ENCODE data around the gene SESN1. TPM values are rescaled to one million over a fixed set of nuclear protein-coding genes. Genes with fewer than 3 reads are reported as not detected.

SESN1 gene
- total and polyA plus RNA-seq, 2 donors (not counting 1 experiment from before 2014, with no cell fraction given) = 16.2 to 28.6 TPM

- TF ChIP-seq EZH2 (IDR thresholded peaks at IDR 0.05; ENCODE audit: borderline replicate concordance, insufficient read depth, low read depth, low read length, poor library complexity, severe bottlenecking) (no peak), CTCF (IDR thresholded peaks at IDR 0.05) (no peak)
- peaks cover 7% of the 10 kb centered on the region for H3K79me2 ChIP-seq (ENCODE audit: control insufficient read depth, insufficient read depth, low read length)
- H3K4me1 ChIP-seq (ENCODE audit: control insufficient read depth in 2 of 2, insufficient read depth in 2 of 2, low read length in 2 of 2) = no peaks in the 10 kb centered on the region
- WGBS (ENCODE audit: insufficient coverage) = no CpG with 5 or more reads among the region's 1 CpG
- ATAC-seq (ENCODE audit: low read depth) = no peak
- DNase-seq = no peak
- no peaks in the 10 kb centered on the region for H3K27me3 ChIP-seq (replicated peaks in 1 of 4; ENCODE audit: control extremely low read depth in 1 of 4, control insufficient read depth in 3 of 4, insufficient read depth in 4 of 4, low read length in 3 of 4)
- intact Hi-C loops (cut with micrococcal nuclease) = no loop called here
- H3K4me3 Mint-ChIP-seq = no peak overlapping the region
- ChIA-PET POLR2A (no interaction called here), CTCF (interaction anchor here (2.5 kb wide), 1 partner anchor 10 kb away, joined by 9 read pairs; no protein-coding TSS in a partner anchor)
- no peaks in the 10 kb centered on the region for H3K9me3 ChIP-seq (ENCODE audit: control extremely low read depth in 1 of 3, control insufficient read depth in 2 of 3, insufficient read depth in 1 of 3, low read length in 2 of 3)
- H4K20me1 ChIP-seq (ENCODE audit: control insufficient read depth, insufficient read depth, low read length, poor library complexity, severe bottlenecking) = no peaks in the 10 kb centered on the region
- no peak overlapping the region for H2AFZ ChIP-seq (ENCODE audit: insufficient read depth, low read depth, low read length, poor library complexity, severe bottlenecking)
- H3K27ac Mint-ChIP-seq = no peak overlapping the region
- peaks cover 11% of the 10 kb centered on the region for H3K4me1 Mint-ChIP-seq
- no peak overlapping the region for H3K9ac ChIP-seq (ENCODE audit: low read length)
- no peak overlapping the region for H3K4me3 ChIP-seq (ENCODE audit: control extremely low read depth in 1 of 5, extremely low read depth in 1 of 5, insufficient read depth in 1 of 5, low read depth in 2 of 5, low read length in 4 of 5)
- H3K4me2 ChIP-seq (replicated peaks; ENCODE audit: low read depth, low read length, poor library complexity, severe bottlenecking) = no peak overlapping the region
- no peaks in the 10 kb centered on the region for H3K9me3 Mint-ChIP-seq (ENCODE audit: insufficient read depth)
- H3K27ac ChIP-seq (ENCODE audit: low read length in 2 of 2) = no peak overlapping the region
- H3K36me3 ChIP-seq (replicated peaks in 1 of 2; ENCODE audit: control extremely low read depth in 1 of 2, control insufficient read depth in 1 of 2, extremely low read depth in 1 of 2, insufficient read depth in 2 of 2, low read length in 1 of 2) = no peaks in the 10 kb centered on the region
- no peaks in the 10 kb centered on the region for H3K27me3 Mint-ChIP-seq
These were observed 11.0 kb downstream of the SESN1 start for GRCh38 chr6:109083657-109084056.

- CTCF ChIA-PET = interaction anchor here (1.7 kb wide), 1 partner anchor 9 kb away, joined by 8 read pairs; no protein-coding TSS in a partner anchor
These were observed 12.5 kb downstream of the SESN1 start for GRCh38 chr6:109082188-109082577.

More at GRCh38 chr6:109082188-109082577, 12.5 kb downstream of the SESN1 start:
- DNase-seq (no peak), ATAC-seq (ENCODE audit: low read depth) (no peak)
- Histone ChIP-seq H3K27ac (ENCODE audit: low read length in 2 of 2) (no peak overlapping the region), H3K36me3 (replicated peaks in 1 of 2; ENCODE audit: control extremely low read depth in 1 of 2, control insufficient read depth in 1 of 2, extremely low read depth in 1 of 2, insufficient read depth in 2 of 2, low read length in 1 of 2) (no peaks in the 10 kb centered on the region), H3K27me3 (replicated peaks in 1 of 4; ENCODE audit: control extremely low read depth in 1 of 4, control insufficient read depth in 3 of 4, insufficient read depth in 4 of 4, low read length in 3 of 4) (no peaks in the 10 kb centered on the region), H3K9ac (ENCODE audit: low read length) (no peak overlapping the region), H2AFZ (ENCODE audit: insufficient read depth, low read depth, low read length, poor library complexity, severe bottlenecking) (no peak overlapping the region), H4K20me1 (ENCODE audit: control insufficient read depth, insufficient read depth, low read length, poor library complexity, severe bottlenecking) (no peaks in the 10 kb centered on the region), H3K9me3 (ENCODE audit: control extremely low read depth in 1 of 3, control insufficient read depth in 2 of 3, insufficient read depth in 1 of 3, low read length in 2 of 3) (no peaks in the 10 kb centered on the region), H3K4me3 (ENCODE audit: control extremely low read depth in 1 of 5, extremely low read depth in 1 of 5, insufficient read depth in 1 of 5, low read depth in 2 of 5, low read length in 4 of 5) (no peak overlapping the region), H3K4me1 (ENCODE audit: control insufficient read depth in 2 of 2, insufficient read depth in 2 of 2, low read length in 2 of 2) (no peaks in the 10 kb centered on the region), H3K79me2 (ENCODE audit: control insufficient read depth, insufficient read depth, low read length) (peaks cover 7% of the 10 kb centered on the region), H3K4me2 (replicated peaks; ENCODE audit: low read depth, low read length, poor library complexity, severe bottlenecking) (no peak overlapping the region)
- H3K4me1 Mint-ChIP-seq = peaks cover 3% of the 10 kb centered on the region
- no peaks in the 10 kb centered on the region for H3K9me3 Mint-ChIP-seq (ENCODE audit: insufficient read depth)
- WGBS (ENCODE audit: insufficient coverage) = 100% methylated on average over 1 of the region's 1 CpG
- TF ChIP-seq EZH2 (IDR thresholded peaks at IDR 0.05; ENCODE audit: borderline replicate concordance, insufficient read depth, low read depth, low read length, poor library complexity, severe bottlenecking) (no peak), CTCF (IDR thresholded peaks at IDR 0.05) (no peak)
- intact Hi-C loops (cut with micrococcal nuclease) = no loop called here
- H3K27me3 Mint-ChIP-seq = no peaks in the 10 kb centered on the region
- POLR2A ChIA-PET = no interaction called here
- no peak overlapping the region for H3K27ac Mint-ChIP-seq
- H3K4me3 Mint-ChIP-seq = no peak overlapping the region
